ENCODE data around the gene PRR23E. TPM values are rescaled to one million over a fixed set of nuclear protein-coding genes. Genes with fewer than 3 reads are reported as not detected.

PRR23E gene
- total RNA-seq, 4 donors from 2014 or later, result not detected

DNA sequence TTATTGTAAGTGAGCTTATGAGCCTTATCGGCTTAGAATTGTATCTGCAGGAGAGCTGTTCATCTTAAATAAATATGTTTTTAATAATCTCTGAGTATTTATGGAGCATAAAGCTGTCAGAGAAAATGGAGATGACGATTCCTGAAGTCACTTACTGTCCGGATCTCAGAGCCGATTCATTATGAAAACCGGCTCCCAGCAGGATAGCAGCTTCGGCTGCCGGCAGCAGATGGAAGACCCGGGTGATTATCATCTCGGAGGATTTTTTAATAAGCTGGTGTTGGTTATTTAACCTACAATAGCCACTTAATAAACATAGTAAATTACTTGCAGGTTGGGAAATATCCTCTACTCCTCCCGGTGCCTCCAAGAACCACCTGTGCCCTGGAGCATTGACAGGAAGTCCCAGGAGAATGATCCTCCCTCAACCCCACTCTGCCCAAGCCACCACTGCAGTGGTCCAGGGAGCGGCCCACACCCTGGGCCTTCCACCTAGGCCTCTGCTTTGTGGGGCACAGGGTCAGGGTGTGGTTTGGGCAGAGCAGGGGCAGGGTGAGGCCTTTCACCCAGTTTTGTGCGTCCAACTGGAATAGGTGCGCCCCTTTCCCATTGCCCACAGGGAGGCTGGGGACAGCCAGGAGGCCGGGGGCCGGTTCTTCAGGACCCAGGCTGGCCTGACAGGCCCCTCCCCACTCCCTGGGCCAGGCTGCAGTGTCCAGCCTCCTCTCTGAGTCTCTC, 42.2 kb upstream of the PRR23E start:
- 83 to 85% methylated on average over 13 to 14 of the region's 15 CpGs for WGBS, 2 donors

GRCh38 chr3:127151251-127151564, 41.7 kb upstream of the PRR23E start:
- no peak overlapping the region for H3K4me3 ChIP-seq (ENCODE audit: low read depth, poor library complexity, severe bottlenecking)
- WGBS, 2 donors, result 92 to 95% methylated on average over 9 of the region's 9 CpGs
- TF ChIP-seq POLR2A (IDR thresholded peaks at IDR 0.05) (no peak), CTCF (IDR thresholded peaks at IDR 0.05) (no peak)
- no peak for DNase-seq (ENCODE audit: low spot score in 2 of 2)
- intact Hi-C loops (cut with DNase I; ENCODE audit: low total_unique reads), result no loop called here

More for the DNA sequence above, 42.2 kb upstream of the PRR23E start:
- TF ChIP-seq CTCF (IDR thresholded peaks at IDR 0.05) (no peak), POLR2A (IDR thresholded peaks at IDR 0.05) (no peak)
- peak in 1 of 2 donors; percentile 50 for DNase-seq (ENCODE audit: low spot score in 2 of 2)
- intact Hi-C loops (cut with DNase I; ENCODE audit: low total_unique reads), result no loop called here
- H3K4me3 ChIP-seq (ENCODE audit: low read depth, poor library complexity, severe bottlenecking), result no peak overlapping the region

DNA sequence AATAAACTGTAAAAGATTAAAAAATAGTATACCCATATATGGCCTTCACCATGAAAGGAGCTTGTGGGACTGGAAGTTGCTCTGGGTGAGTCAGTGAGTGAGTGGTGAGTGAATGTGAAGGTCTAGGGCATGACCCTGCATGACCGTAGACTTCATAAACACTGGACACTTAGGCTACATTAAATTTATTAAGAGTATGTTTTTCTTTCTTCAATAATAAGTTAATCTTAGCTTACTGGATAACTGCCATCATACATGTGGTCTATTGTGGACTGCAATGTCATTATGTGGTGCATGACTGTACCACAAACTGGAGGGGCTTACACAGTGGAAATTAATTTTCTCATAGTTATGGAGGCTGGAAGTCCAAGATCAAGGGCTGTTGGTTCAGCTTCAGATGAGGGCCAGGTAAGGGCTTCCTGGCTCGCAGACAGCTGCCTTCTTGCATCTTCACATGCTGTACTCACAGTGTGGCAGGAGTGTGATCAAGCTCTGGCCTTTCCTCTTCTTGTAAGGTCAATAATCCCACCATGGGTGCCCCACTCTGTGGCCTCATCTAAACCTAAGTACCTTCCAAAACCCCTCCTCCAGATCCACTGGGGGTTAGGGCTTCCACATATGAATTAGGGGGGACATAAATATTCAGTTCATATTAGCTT, 40.8 kb upstream of the PRR23E start:
- TF ChIP-seq CTCF (IDR thresholded peaks at IDR 0.05) (no peak), POLR2A (IDR thresholded peaks at IDR 0.05) (no peak)
- H3K4me3 ChIP-seq (ENCODE audit: low read depth, poor library complexity, severe bottlenecking), result no peak overlapping the region
- intact Hi-C loops (cut with DNase I; ENCODE audit: low total_unique reads), result no loop called here
- 74 to 96% methylated on average over 2 of the region's 2 CpGs for WGBS, 2 donors
- DNase-seq (ENCODE audit: low spot score in 2 of 2), result peak in 1 of 2 donors; percentile 50

- WGBS, 2 donors, result 77 to 87% methylated on average over 8 to 9 of the region's 10 CpGs
- H3K4me3 ChIP-seq (ENCODE audit: low read depth, poor library complexity, severe bottlenecking), result no peak overlapping the region
- DNase-seq (ENCODE audit: low spot score in 2 of 2), result peak in 1 of 2 donors; percentile 71
Measured at GRCh38 chr3:127152684-127153505, 40.0 kb upstream of the PRR23E start.

DNA sequence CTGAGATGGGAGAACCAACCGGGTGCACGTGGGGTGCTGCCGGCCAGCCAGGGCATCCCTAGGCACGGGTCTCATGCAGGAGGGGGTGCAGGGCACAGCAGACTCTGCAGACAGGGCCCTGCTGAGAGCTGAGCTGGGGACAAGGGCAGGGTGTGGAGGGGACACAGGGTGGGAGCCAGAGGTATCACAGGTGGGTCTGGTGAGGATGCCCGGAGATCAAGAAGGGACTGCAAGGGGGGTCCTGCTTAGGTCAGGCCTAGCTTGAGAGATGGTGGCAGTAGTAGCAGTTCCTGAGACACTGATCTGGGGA, 39.5 kb upstream of the PRR23E start:
- H3K4me3 ChIP-seq (ENCODE audit: low read depth, poor library complexity, severe bottlenecking), result no peak overlapping the region
- intact Hi-C loops (cut with DNase I; ENCODE audit: low total_unique reads), result no loop called here
- 94% methylated on average over 5 of the region's 5 CpGs for WGBS, 2 donors
- peak in 1 of 2 donors; percentile 64 for DNase-seq (ENCODE audit: low spot score in 2 of 2)
- no peak for TF ChIP-seq CTCF (IDR thresholded peaks at IDR 0.05)
- no peak for TF ChIP-seq POLR2A (IDR thresholded peaks at IDR 0.05)

More at GRCh38 chr3:127152684-127153505, 40.0 kb upstream of the PRR23E start:
- intact Hi-C loops (cut with DNase I; ENCODE audit: low total_unique reads), result no loop called here
- TF ChIP-seq POLR2A (IDR thresholded peaks at IDR 0.05) (no peak), CTCF (IDR thresholded peaks at IDR 0.05) (no peak)
